Ovary (tissue), 9 donors: ENCODE measurements around the gene RFESD. TPM values are rescaled to one million over a fixed set of nuclear protein-coding genes. Genes with fewer than 3 reads are reported as not detected.
"Not testable (repeated sequence)": the region's sequence is repeated elsewhere in the genome, so short reads cannot be mapped to it uniquely, and the experiment has no call there.

ENCODE experiments used
- DNase-seq, 5 donors: peaks; one replicate each; pipeline ENCODE4 v3.0.0-alpha.2; 2019 to 2020
- H3K27ac ChIP-seq, 2 donors: fragments of 200-600 bp; one replicate each; pipeline versions ENCODE4 v1.5.1 to v1.8.0; 2019 to 2022
- H3K27me3 ChIP-seq: fragments of 200-600 bp; one replicate; pipeline ENCODE4 v1.8.0; 2022
- H3K36me3 ChIP-seq: fragments of 200-600 bp; sonication (generic); one replicate; pipeline ENCODE4 v1.5.1; 2019
- H3K4me1 ChIP-seq: one replicate; pipeline ENCODE4 v1.8.1; 2013; ENCODE audit warnings: mild to moderate bottlenecking, moderate library complexity; ENCODE audit not compliant: insufficient read depth
- H3K4me3 ChIP-seq: fragments of 200-600 bp; sonication (generic); one replicate; pipeline ENCODE4 v1.5.1; 2017
- H3K9me3 ChIP-seq, 2 donors: fragments of 200-600 bp in 1 of 2; sonication (generic) in 1 of 2; one replicate each; pipeline versions ENCODE4 v1.5.1 to v1.8.1; 2013 to 2019; ENCODE audit warnings: mild to moderate bottlenecking in 1 of 2, moderate library complexity in 1 of 2
- CTCF ChIP-seq, 3 donors: fragments of 450-650 bp in 2 of 3; fragments of 200-600 bp in 1 of 3; IDR thresholded peaks; one replicate each; pipeline versions ENCODE4 v1.5.1 to v1.8.0; 2016 to 2022; ENCODE audit warnings: antibody characterized with exemption in 3 of 3, mild to moderate bottlenecking in 1 of 3
- EP300 ChIP-seq: sonication (generic); formaldehyde crosslinking; IDR thresholded peaks from one replicate; pipeline ENCODE4 v1.6.1; 2017; ENCODE audit warnings: antibody characterized with exemption
- POLR2A ChIP-seq: fragments of 450-650 bp; IDR thresholded peaks from one replicate; pipeline ENCODE4 v1.6.1; 2017; ENCODE audit warnings: antibody characterized with exemption, mild to moderate bottlenecking, moderate library complexity
- WGBS, 3 donors: extraction: QIAGEN DNeasy Blood & Tissue Kit in 1 of 3; methylation state at CpG; one replicate each; pipeline versions ENCODE4 v1.1.5 to v1.1.7; 2013 to 2017; 5-methylcytosine and 5-hydroxymethylcytosine counted together
- intact Hi-C, 4 donors: fragments of 100-400 bp; cut with DNase I; formaldehyde crosslinking; loops; one replicate each; pipeline versions ENCODE4 v1.11.0 to v1.15.1; 2022 to 2023
- polyA plus RNA-seq, 2 donors: library from polyadenylated mRNA; stranded (reverse); fragments of 200-250 nt in 1 of 2; fragments of 350-450 nt in 1 of 2; fragmentation: Illumina TruSeq in 1 of 2; extraction: RNeasy Lipid Tissue Mini Kit (QIAGEN cat#74804) in 1 of 2; gene quantifications; one replicate each; pipeline ENCODE4 v1.2.3, GENCODE V29; 2013 to 2014
- total RNA-seq, 7 donors: library from RNA; depleted of rRNA in 2 of 7; stranded (reverse); fragments of >200 nt in 2 of 7; fragmentation: NEBNext Ultra II Directional in 3 of 7; extraction: Animal tissue kit (Norgen Biotek cat#: 25700) in 3 of 7; gene quantifications; one replicate each; pipeline versions ENCODE4 v1.1.0 to v1.2.4, GENCODE V29; 2016 to 2023
- donor health status: DM: no; HTN: no; CAD: no; lungs with moderate emphysema.
- donor health status: DM: no; HTN: no; CAD: no.
- donor health status: Bipolar disorder and iron deficiency.
- donor health status: DM: yes; HTN: yes; CAD: no.
- donor health status: DM: no; HTN: no; CAD: no.
- donor health status: DM: yes; HTN: yes; CAD: no.

Gene RFESD
- total and polyA plus RNA-seq, 9 donors: 1.1 to 5.0 (median 3.2) TPM

GRCh38 chr5:95697781-95698681, 51.5 kb downstream of the RFESD start:
- DNase-seq: no peak
- Histone ChIP-seq H3K27me3 (no peaks in the 10 kb centered on the region), H3K9me3 (no peaks in the 10 kb centered on the region), H3K36me3 (no peaks in the 10 kb centered on the region), H3K27ac (no peak overlapping the region), H3K4me3 (no peak overlapping the region), H3K4me1 (no peaks in the 10 kb centered on the region)
- TF ChIP-seq CTCF (IDR thresholded peaks at IDR 0.05): no peak
- intact Hi-C loops: no loop called here
- WGBS, 3 donors: 69 to 74% (median 73%) methylated on average over 7 of the region's 7 CpGs

DNA sequence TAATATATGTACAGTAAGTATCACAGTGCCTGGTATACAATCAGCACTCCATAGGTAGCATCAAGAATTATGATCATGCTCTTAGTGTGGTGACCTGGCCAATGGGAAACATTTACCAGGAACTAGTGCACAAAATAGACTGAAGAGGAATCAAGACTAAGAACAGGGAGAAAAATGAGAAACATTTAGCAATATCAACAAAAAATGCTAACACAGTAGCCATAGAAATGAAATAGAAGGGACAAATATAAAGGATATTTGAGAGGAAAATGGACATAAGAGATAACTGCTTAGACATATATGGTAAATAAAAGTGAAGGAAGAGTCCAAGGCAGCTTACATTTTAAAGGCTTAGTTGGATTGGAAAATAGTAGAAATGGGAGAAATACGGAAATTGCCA, 52.8 kb downstream of the RFESD start:
- Histone ChIP-seq H3K9me3 (no peaks in the 10 kb centered on the region), H3K4me3 (no peak overlapping the region), H3K27ac (no peak overlapping the region), H3K27me3 (no peaks in the 10 kb centered on the region), H3K4me1 (no peaks in the 10 kb centered on the region), H3K36me3 (no peaks in the 10 kb centered on the region)
- WGBS, 3 donors: 96 to 99% (median 98%) methylated on average over 1 of the region's 1 CpG
- no peak for DNase-seq
- TF ChIP-seq EP300: no peak
- no peak for TF ChIP-seq POLR2A
- TF ChIP-seq CTCF (IDR thresholded peaks at IDR 0.05): no peak
- intact Hi-C loops: no loop called here

GRCh38 chr5:95701074-95701473, 54.5 kb downstream of the RFESD start:
- no peak overlapping the region for H3K4me3 ChIP-seq
- no peaks in the 10 kb centered on the region for H3K9me3 ChIP-seq
- TF ChIP-seq EP300: no peak
- no peak for TF ChIP-seq POLR2A
- no peak for TF ChIP-seq CTCF (IDR thresholded peaks at IDR 0.05)
- intact Hi-C loops: no loop called here
- H3K27ac ChIP-seq: no peak overlapping the region
- no peaks in the 10 kb centered on the region for H3K27me3 ChIP-seq
- H3K36me3 ChIP-seq: no peaks in the 10 kb centered on the region
- no peak for DNase-seq
- no peaks in the 10 kb centered on the region for H3K4me1 ChIP-seq

DNA sequence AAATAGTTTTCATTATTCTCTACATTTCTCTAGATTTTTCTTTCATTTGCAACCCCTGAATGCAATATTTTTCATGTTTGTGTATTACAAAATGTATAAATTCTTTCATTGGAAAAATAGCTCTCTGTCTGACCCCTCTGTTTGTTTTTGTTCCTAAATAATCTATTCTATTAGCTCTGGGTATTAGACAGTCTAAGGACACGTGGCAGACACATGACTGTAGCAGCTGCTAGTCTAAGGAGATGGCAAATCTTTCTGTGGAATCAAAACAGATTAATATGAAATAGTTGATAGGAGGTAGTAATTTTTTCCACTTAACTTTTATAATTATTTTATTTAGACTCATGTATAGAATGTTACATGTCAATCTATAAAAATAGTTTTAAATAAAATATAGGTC, 57.6 kb downstream of the RFESD start:
- 10 to 52% (median 17%) methylated on average over 1 of the region's 1 CpG for WGBS, 3 donors
- TF ChIP-seq POLR2A: no peak
- TF ChIP-seq CTCF (IDR thresholded peaks at IDR 0.05): no peak
- TF ChIP-seq EP300: no peak
- no peaks in the 10 kb centered on the region for H3K27me3 ChIP-seq

GRCh38 chr5:95706196-95706595, 59.6 kb downstream of the RFESD start:
- H3K27ac ChIP-seq, H3K27me3 ChIP-seq, H3K36me3 ChIP-seq, H3K9me3 ChIP-seq, intact Hi-C loops, H3K4me3 ChIP-seq, H3K4me1 ChIP-seq, DNase-seq: not testable (repeated sequence)
- 92 to 95% (median 95%) methylated on average over 5 of the region's 5 CpGs for WGBS, 3 donors

More for the DNA sequence above, 57.6 kb downstream of the RFESD start:
- Histone ChIP-seq H3K4me1 (no peaks in the 10 kb centered on the region), H3K4me3 (no peak overlapping the region), H3K36me3 (no peaks in the 10 kb centered on the region), H3K9me3 (no peaks in the 10 kb centered on the region), H3K27ac (no peak overlapping the region)
- intact Hi-C loops: no loop called here
- DNase-seq: no peak
